NCI-H1436 (cell line): Measurements from ENCODE around the gene FMNL3.
"Not testable (repeated sequence)": the region's sequence is repeated elsewhere in the genome, so short reads cannot be mapped to it uniquely, and the experiment has no call there.

Experiments
- DNase-seq: peaks from one replicate; lab custom pipeline; 2025; lab: John Stamatoyannopoulos, UW

Gene FMNL3

DNA sequence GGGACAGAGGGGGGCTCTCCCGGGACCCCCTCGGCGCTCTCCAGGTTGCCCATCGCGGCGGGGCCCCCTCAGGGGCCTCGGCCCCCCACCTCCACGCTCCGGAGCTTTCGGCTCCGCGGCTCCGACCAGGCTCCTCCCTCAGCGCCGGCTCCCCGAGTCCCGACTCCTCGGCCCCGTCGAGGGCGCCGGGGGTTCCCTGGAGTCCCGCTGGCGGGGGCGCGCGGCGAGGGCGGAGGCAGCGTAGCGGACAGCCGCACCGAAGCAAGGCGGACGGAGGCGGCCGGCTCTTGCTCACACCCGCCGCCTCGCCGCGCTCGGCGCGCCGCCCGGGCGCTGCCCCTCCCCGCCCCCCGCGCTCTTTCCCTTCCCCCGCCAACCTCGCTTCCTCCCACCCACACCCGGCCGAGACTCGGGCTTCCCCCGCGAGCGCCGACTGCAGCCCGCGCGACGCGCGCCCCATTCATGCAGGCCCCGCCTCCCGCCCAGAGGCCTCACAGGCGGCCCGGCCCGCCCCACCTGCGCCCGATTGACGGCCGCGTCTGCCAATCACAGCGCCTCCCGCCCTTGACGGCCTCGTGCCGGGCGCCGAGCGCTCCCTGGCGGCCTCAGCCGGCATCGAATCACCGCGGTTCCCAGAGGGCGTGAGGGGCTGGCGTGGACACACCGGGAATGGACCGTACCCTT, at the start of gene FMNL3:
Gene FMNL3, minus strand, starts transcription at position 278 of the 684 bp plus-strand sequence. Its CDS starts 225 bp downstream, at position 53.
- DNase-seq: peak; percentile 92

DNA sequence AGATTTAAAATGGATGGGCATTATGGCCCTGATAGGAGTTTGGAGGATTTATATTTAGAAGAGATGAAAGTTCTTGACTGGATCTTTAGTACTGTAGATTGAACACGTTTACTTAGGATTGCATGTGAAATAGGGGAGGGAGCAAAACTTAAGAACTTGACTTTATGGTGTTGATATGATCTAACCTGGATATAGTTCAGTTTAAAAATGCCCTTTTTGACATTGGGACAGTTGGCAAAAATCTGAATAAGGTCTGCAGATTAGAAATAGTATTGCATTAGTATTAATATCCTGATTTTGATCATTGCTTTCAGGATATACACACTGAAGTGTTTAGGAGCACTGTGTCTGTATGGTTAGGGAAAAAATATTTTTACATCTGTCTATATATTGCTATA, 43.8 kb upstream of the FMNL3 start:
- no peak for DNase-seq

DNA sequence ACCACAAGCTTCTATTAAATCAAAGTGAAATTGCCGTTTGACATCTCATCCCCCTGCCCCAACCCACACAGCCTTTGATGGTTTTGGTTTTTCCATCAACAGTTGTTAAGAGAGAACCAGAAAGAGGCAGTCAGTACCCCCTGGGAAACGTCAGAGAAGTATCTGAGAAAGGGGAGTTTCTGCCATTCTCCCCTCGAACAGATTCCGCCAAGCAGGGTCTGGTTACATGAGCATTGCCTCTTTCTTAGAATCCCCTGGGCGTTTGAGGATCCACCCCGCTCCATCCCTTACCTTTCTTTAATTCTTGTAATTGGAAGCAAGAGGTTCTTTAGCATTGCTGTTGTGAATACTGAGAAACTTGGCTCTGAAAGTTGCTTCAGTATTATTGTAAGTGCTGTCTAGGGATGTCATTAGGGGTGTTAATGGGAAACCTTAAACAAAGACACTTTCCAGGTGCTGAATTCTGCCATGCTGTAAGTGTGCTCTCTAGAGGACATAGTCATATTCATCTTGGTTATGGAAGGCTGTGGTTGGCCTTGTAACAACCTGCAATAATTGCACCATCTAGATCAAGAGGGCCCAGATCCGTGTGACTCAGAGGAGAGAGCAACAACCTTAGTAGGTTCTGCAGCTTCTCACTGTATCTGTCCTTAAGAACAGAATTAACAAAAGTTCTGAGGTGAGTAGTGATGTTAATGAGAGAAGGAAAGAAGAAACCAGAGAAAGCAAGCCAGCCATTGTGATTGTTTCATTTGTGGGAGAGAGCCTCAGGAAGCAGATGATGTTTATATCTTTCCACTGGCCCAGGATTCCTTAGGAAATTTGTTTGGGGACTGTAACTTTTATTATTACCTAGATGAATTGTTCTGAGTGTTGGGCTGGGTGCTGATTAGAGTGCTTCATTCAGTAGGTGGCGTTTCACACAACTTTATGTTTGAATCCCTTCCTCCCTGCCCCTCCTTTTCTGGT, 43.1 kb upstream of the FMNL3 start:
- peak; percentile 80 for DNase-seq

GRCh38 chr12:49748800-49749199, 41.6 kb upstream of the FMNL3 start:
- DNase-seq: no peak

DNA sequence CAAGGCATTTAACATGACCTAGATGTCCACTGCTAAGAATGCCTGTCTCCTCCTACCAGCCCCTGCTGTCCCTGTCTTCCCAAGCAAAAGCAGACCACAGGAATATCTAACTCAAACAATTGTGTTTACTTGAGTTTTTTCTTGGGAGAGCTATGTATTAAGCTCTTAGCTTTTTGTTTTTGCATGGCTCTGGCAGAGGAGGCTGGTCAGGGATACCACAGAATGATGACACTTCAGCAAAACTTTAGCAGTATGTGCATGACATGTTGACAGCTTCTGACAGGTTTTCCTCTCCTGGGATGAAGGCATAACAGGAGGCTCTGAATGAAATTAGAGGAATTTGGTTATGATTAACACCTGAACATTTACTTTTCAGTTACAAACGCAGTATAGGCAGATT, 41.1 kb upstream of the FMNL3 start:
- no peak for DNase-seq

DNA sequence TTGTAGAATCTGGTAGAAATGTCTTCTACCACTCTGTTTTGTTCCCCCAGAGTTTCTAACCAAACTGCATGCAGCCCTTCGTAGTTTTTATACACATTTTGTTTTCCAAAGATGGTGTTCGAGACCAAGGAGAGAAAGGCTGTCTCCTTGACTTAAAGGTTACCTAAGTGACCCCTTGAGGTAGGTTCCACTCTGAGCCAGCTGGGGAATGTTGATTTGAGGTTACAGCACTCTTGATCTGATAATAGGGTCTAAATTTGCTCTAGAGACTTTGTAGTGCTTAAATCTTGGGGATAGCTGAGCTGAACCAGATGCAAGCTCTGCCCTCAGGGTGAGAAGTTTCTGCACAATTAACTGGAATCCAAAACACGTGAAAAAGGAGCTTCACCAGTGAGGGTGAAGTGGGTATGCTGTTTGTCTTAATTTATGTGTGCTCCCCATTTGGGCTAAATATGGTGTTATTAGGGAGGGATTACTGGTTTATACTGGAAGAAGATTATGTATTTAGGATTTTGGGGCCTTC, 37.2 kb upstream of the FMNL3 start:
- DNase-seq: no peak

GRCh38 chr12:49741882-49742620, 34.8 kb upstream of the FMNL3 start:
- peak; percentile 46 for DNase-seq

DNA sequence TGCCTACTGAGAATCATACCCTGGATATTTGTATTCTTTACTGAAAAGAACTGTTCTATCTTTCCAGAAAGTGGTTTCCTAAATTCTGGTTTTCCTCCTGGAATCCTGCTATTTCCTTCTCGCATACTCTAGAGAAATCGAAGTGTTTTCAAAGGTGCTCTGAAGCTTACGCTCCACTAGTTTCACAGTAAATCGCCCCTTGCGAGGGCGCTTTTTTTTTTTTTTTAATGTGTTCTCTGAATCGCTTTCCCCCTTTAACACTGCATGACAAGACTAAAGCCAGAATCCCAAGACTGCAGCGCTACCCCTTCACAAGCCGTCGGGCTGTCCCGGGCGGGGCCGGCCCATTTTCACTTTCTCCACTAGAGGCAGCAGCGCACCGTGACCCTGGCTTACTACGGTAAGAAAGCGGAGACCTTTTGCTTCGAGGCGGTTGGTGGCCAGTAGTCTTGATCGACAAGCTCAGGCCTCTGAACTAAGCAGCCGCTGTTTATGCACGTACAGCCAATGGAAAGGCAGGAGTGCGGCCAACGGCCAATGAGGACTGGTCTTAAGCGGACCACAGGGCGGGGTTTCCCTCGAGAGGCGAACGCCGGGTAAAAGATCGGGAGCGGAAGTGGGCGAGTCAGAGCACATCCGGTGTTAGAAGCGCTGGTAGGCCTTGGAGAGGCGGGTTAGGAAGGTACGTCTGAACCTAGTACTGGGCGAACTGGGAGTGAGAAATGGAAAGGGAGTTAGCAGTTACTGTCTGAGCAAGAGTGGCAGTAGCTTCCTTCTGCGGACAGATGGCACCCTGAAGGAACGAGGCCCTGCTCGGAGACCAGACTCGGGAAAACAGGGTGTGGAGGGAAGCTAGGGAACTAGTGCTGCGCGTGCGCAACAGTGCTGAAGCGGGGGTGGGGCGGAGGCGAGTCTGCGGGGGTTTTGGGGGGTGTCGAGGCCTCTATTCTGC, 34.0 kb upstream of the FMNL3 start, which contains the start of gene TMBIM6:
Gene TMBIM6, plus strand, starts transcription at position 628 of the 952 bp plus-strand sequence. CDS start 10,937 bp downstream, outside the sequence.
- peak; percentile 99 for DNase-seq

GRCh38 chr12:49740277-49740676, 33.1 kb upstream of the FMNL3 start:
- DNase-seq: not testable (repeated sequence)

GRCh38 chr12:49738721-49739120, 31.5 kb upstream of the FMNL3 start:
- not testable (repeated sequence) for DNase-seq

DNA sequence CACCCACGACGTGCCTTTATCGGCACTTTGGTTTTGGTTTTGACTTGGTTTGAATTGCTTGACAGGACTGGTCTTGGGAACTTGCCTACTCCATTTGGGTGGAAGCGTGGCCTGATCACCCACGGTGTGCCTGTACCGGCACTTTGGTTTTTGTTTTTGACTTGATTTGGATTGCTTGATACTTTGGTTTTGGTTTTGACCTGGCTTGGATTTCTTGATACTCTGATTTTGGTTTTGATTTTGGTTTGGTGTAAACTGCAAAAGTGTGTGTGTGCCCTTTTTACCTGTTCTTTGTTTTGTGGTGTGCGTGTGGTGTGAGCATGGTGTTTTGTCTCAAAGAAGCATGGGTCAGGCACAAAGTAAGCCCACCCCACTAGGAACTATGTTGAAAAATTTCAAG, 27.7 kb upstream of the FMNL3 start:
- not testable (repeated sequence) for DNase-seq

DNA sequence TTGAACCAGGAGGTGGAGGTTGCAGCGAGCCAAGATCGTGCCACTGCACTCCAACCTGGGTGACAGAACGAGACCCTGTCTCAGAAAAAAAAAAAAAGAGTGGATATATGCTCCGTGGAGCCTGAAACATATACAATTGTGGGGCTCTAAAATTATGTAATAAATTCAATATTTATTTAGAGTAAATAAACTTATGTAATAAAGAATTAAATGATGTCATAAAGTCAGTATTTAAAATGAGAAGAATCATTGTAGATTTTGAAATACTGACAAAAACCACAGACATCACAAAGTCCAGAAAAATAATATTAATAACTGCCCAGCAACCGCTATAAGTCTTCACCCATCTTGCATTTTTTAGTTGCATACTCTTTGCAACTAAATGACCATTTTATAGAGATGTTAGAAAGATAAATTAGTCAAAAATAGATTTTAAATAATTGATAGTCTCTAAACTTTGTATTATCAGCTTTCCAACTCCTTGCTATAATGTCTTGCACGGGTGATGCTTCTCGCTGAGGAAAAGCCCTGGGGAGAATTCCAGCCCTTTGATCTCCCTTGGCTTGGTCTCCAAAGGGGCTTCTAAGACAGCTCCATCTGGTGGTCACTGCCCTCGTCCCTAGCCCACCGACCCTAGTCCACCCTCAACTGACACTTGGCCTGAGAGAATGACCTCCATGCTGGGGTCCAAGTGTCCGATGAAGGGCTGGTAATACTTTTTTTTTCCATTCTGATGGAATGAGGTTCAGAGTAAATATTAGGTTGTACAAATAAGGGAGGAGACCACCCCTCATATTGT, 26.2 kb upstream of the FMNL3 start:
- no peak for DNase-seq

DNA sequence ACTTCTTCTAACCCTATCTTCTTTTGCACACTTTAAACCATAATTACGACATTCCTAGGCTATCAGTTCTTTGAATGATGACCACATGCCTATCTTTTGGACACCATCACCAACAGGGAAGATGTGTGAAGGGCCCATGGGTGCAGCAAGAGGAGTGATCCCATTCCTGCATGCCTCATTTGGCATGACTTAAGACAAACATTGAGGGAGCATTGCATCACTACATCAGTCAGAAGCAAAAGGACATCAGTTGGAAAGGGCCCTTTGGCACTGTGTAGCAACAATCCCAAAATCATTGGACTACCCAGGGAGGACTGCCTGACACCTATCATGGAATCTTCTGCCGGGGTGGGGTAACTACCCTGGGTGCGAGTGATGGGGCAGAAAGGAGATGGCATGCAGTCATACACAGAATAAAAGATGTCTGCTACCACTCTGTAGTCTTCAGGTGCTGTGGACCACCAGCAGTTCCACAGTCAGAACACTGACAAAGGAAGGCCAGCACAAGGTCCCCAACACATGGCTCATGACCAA, 23.4 kb upstream of the FMNL3 start:
- no peak for DNase-seq

DNA sequence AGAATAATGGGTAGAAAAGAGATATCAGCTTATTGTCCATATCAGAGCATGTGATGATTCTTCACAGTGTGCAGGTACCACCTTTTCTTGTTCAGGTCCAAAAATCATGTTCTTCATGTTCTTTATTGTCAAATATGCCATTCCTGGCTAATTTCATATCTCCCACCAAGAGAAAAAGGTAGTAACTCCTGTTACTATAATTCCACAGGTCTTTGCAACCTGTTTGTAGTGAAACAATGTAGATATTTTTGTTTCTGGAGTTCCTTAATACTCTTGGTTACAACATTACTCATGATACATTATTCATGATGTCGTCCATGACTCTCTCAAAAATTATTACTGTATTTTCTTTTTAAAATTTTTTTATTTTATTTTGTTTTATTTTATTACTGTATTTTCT, 22.8 kb upstream of the FMNL3 start:
- no peak for DNase-seq

DNA sequence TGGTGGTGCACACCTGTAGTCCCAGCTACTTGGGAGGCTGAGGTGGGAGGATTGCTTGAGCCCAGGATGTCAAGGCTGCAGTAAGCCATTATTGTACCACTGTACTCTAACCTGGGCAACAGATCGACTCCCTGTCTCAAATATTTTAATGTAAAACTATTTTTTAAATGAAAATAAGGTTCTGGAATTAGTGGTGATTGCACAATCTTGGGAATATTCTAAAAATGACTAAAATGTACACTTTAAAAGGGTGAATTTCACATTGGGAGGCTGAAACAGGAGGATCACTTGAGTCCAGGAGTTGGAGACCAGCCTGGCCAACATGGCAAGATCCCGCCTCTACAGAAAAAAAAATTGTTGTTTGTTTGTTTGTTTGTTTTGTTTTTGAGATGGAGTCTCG, 21.2 kb upstream of the FMNL3 start:
- DNase-seq: no peak

GRCh38 chr12:49721355-49721754, 14.2 kb upstream of the FMNL3 start:
- not testable (repeated sequence) for DNase-seq

DNA sequence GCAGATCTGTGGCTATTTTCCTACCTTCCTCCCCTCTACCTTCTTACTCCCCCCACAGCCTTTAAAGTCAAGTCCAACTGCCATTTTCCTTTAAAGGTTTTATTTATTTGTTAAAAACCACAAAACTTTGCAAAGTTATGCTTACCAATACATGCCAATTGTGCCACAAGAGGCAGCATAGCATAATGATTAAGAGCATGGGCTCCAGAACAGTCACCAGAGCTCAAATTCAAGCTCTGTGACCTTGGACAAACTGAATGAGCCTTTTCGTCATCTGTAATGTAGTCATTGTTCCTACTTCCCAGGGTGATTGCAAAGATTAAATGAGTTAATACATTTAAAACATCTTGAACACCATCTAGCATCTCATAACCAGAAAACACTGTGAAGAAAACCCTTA, 13.0 kb upstream of the FMNL3 start:
- DNase-seq: no peak

DNA sequence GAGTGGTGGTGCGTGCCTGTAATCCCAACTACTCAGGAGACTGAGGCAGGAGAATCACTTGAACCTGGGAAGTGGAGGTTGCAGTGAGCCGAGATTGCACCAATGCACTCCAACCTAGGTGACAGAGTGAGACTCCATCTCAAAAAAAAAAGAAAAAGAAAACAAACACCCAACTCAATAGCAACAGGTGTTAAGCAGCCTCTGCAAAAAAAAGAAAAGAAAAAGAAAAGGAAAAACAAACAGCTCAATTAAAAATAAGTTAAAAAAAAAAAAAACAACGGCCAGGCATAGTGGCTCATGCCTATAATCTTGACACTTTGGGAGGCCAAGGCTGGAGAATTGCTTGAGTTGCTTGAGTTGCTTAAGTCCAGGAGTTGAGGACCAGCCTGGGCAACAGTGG, 10.6 kb upstream of the FMNL3 start:
- DNase-seq: not testable (repeated sequence)

DNA sequence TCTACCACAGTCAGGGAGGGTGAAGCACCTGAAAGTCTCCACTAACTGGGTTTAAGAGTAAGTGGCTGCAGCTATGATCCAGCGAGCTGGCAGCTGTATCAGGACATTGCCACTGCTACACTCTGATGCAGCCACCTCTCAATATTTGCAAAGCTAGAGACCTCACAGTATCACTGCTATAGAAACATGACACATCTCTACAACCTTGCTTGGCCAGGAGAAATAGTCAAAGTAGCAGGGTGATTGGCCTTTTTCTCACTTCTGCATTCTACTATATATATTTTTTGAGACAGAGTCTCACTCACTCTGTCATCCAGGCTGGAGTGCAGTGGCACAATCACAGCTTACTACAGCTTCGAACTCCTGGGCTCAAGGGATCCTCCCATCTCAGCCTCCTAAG, 9.3 kb upstream of the FMNL3 start:
- no peak for DNase-seq

GRCh38 chr12:49713952-49714351, 6.7 kb upstream of the FMNL3 start:
- not testable (repeated sequence) for DNase-seq
